KOPT-K1 (cell line): Measurements from ENCODE around the gene CCL3.
"Not testable (repeated sequence)": the region's sequence is repeated elsewhere in the genome, so short reads cannot be mapped to it uniquely, and the experiment has no call there.

ENCODE experiments used
- H3K27ac ChIP-seq: fragments of 200-600 bp; sonication (generic); 2 replicates; pipeline ENCODE4 v1.5.1; 2016; ENCODE audit warnings: antibody characterized with exemption, mild to moderate bottlenecking, low read depth, low read length; ENCODE audit not compliant: poor library complexity, severe bottlenecking
- H3K36me3 ChIP-seq: fragments of 200-600 bp; sonication (generic); 2 replicates; pipeline ENCODE4 v1.5.1; 2017; ENCODE audit warnings: antibody characterized with exemption, mild to moderate bottlenecking, low read length, moderate library complexity; ENCODE audit not compliant: insufficient read depth
- H3K9me3 ChIP-seq: fragments of 200-600 bp; sonication (generic); 2 replicates; pipeline ENCODE4 v1.5.1; 2017; ENCODE audit warnings: antibody characterized with exemption, low read length, mild to moderate bottlenecking; ENCODE audit not compliant: insufficient read depth, poor library complexity, severe bottlenecking

The CCL3 gene

GRCh38 chr17:36082482-36083120 lies 7.3 kb downstream of the CCL3 start:
- H3K9me3 ChIP-seq, H3K36me3 ChIP-seq, H3K27ac ChIP-seq: not testable (repeated sequence)

- not testable (repeated sequence) for H3K9me3 ChIP-seq, H3K36me3 ChIP-seq, H3K27ac ChIP-seq
Measured at GRCh38 chr17:36081681-36082471, 8.1 kb downstream of the CCL3 start.

GRCh38 chr17:36074365-36074764 lies 15.6 kb downstream of the CCL3 start:
- no peak overlapping the region for H3K27ac ChIP-seq
- no peaks in the 10 kb centered on the region for H3K9me3 ChIP-seq
- no peaks in the 10 kb centered on the region for H3K36me3 ChIP-seq

GRCh38 chr17:36072431-36073121 lies 17.4 kb downstream of the CCL3 start:
- no peak overlapping the region for H3K27ac ChIP-seq
- no peaks in the 10 kb centered on the region for H3K9me3 ChIP-seq
- H3K36me3 ChIP-seq, result no peaks in the 10 kb centered on the region

GRCh38 chr17:36071751-36072150 lies 18.2 kb downstream of the CCL3 start:
- Histone ChIP-seq H3K36me3 (no peaks in the 10 kb centered on the region), H3K9me3 (no peaks in the 10 kb centered on the region), H3K27ac (no peak overlapping the region)

GRCh38 chr17:36070427-36070826 lies 19.5 kb downstream of the CCL3 start:
- Histone ChIP-seq H3K36me3 (no peaks in the 10 kb centered on the region), H3K27ac (no peak overlapping the region), H3K9me3 (no peaks in the 10 kb centered on the region)

- Histone ChIP-seq H3K9me3 (no peaks in the 10 kb centered on the region), H3K36me3 (no peaks in the 10 kb centered on the region), H3K27ac (no peak overlapping the region)
Measured at GRCh38 chr17:36069136-36069535, 20.8 kb downstream of the CCL3 start.

- H3K27ac ChIP-seq, result no peak overlapping the region
- H3K9me3 ChIP-seq, result no peaks in the 10 kb centered on the region
- no peaks in the 10 kb centered on the region for H3K36me3 ChIP-seq
Measured at GRCh38 chr17:36068524-36068923, 21.4 kb downstream of the CCL3 start.

- Histone ChIP-seq H3K9me3 (no peaks in the 10 kb centered on the region), H3K36me3 (no peaks in the 10 kb centered on the region)
Measured at GRCh38 chr17:36066365-36066985, 23.5 kb downstream of the CCL3 start.

GRCh38 chr17:36063786-36064541 lies 26.0 kb downstream of the CCL3 start, which contains the start of gene CCL18:
CCL18 (plus strand) TSS chr17:36064272; CDS start chr17:36064343, 71 bp downstream.
- H3K27ac ChIP-seq, result no peak within 1 kb of the TSS
- no peaks in the 10 kb centered on the region for H3K36me3 ChIP-seq
- no peaks in the 10 kb centered on the region for H3K9me3 ChIP-seq

More at GRCh38 chr17:36066365-36066985, 23.5 kb downstream of the CCL3 start:
- H3K27ac ChIP-seq, result no peak overlapping the region

- H3K36me3 ChIP-seq, result no peaks in the 10 kb centered on the region
- H3K9me3 ChIP-seq, result no peaks in the 10 kb centered on the region
- no peak overlapping the region for H3K27ac ChIP-seq
Measured at GRCh38 chr17:36060816-36061215, 29.1 kb downstream of the CCL3 start.

GRCh38 chr17:36059406-36059805 lies 30.5 kb downstream of the CCL3 start:
- Histone ChIP-seq H3K36me3 (no peaks in the 10 kb centered on the region), H3K27ac (no peak overlapping the region), H3K9me3 (no peaks in the 10 kb centered on the region)

GRCh38 chr17:36057911-36058310 lies 32.0 kb downstream of the CCL3 start:
- H3K27ac ChIP-seq, result no peak overlapping the region
- no peaks in the 10 kb centered on the region for H3K9me3 ChIP-seq
- no peaks in the 10 kb centered on the region for H3K36me3 ChIP-seq

- H3K9me3 ChIP-seq, result no peaks in the 10 kb centered on the region
- no peak overlapping the region for H3K27ac ChIP-seq
- H3K36me3 ChIP-seq, result no peaks in the 10 kb centered on the region
Measured at GRCh38 chr17:36055921-36056520, 33.9 kb downstream of the CCL3 start.
